Suppressor macrophage treated with lipopolysaccharide for 1 hour (primary cell): ENCODE measurements around the gene ZACN.
"Not testable (repeated sequence)": the region's sequence is repeated elsewhere in the genome, so short reads cannot be mapped to it uniquely, and the experiment has no call there.

Experiments used
- DNase-seq, 3 donors: peaks; one replicate each; pipeline ENCODE4 v3.0.0-alpha.2; 2020 to 2022

The ZACN gene

DNA sequence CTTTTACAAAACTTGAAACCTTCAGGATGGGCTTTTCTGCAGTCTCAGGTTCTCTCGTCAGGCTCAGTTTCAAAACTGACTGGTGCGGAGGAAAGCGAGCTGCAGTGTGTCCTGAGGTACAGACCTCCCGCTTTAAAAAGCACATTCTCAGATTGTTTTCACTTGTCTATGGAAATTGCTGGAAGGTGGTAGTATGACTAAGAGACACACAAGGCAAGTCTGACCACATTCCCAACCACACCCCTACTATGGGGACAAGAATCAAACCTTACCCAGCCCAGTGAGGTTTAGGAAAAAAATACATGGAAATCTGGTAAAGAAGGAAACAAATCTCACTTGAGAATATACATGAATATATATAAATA is 24.9 kb upstream of the ZACN start:
- no peak for DNase-seq

DNA sequence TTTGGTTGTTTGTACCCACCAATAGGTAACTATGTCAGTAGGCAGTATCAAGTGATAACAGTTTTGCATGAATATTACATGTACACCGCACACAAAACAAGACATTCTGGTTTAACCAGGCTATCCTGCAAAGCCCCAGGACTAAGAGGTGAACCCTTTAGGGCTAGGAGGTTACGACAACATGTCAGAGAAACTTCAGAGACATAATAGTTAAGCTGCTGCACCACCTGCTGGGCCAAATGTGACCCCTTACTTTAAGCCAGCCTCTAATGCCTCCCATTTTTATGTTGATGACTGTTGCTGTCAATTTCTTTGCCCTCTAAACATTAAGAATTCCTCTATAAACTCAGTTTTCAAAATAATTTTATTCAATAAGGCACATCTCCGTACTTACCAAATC is 22.1 kb upstream of the ZACN start:
- DNase-seq = no peak

DNA sequence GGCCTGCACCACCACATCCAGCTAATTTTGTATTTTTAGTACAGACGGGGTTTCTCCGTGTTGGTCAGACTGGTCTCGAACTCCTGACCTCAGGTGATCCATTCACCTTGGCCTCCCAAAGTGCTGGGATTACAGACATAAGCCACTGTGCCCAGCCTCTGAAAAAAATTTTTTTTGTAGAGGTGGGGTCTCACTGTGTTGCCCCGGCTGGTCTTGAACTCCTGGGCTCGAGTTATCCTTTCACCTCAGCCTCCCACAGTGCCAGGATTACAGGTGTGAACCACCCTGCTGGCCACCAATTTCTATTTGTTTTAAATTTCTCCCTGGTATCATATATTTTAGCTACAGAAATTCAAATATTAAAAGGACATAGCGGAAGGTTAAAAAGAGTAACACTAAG is 20.7 kb upstream of the ZACN start:
- DNase-seq = not testable (repeated sequence)

DNA sequence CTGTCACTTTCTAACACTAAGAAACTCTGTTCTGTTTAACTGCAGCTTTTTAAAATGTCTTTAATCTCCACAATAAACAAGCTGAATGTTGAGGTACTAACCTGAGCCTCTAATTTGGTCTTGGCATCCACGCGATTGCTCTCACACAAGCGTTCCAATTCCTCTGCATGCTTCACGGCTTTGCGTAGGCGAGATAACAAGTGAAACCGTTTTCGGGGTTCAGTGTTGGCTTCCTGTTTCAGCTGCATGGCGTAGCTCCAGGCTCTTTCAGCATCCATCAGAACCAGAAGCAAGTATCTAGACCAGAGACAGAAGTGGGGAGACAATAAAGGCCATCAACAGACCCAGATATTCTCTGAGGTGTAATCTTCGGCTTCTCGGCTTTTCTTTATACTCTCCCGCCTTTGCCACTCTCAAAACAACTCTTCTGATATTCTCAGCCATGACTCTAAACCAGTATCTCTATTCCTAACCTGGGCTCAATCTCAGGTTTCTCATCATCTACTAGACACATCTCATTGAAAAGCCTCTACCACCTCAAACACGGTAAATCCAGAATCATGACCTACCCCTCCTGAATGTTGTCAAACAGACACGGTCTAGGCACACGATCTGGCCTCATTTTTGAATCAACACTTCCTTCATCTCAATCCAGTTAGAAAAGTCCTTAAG is 15.0 kb upstream of the ZACN start:
- DNase-seq = no peak

DNA sequence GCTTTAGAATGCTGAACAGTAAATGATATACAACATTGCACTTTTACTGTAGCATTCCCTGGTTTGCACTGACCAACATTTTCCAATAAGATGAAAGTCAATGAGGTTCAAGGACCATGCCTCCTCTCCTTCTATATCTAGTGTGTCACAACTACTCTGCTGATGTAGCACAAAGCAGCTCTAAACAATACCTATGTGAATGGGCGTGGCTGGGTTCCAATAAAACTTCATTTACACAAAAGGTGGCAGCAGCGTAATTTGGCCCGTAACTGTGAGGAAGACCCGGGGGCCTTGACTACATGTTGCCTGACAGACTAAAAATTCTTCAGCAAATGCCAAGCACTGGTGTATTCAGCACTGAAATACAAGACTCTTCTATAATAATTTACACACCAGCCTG is 13.2 kb upstream of the ZACN start:
- DNase-seq = no peak

DNA sequence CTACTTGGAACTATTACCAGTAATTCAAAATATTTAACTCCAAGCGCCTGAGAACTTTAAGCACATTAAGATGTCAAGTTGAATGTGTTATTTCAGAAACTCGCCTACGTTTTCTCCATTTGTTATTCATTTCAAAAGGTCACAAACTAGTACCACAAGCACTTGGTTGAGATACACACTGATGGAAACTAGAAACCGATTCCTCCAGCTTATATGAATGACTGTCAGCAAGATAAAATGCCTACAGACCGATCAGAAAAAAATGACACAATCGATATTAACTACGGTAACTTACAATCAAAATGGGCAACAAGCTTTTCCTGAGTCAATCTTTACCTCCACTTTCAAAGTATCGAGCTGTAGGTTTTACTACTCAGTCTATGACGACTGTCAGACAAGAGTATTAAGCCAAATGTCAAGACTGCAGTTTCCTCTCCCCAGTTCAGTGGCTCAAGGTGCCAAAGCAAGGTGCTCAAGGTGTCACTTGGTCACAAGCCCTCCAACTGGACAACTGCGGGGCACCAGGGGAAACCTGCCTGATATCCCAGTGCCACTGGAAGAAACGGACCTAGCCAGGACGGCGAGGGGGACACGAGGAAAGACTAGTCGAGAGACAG is 7.3 kb upstream of the ZACN start:
- no peak for DNase-seq

DNA sequence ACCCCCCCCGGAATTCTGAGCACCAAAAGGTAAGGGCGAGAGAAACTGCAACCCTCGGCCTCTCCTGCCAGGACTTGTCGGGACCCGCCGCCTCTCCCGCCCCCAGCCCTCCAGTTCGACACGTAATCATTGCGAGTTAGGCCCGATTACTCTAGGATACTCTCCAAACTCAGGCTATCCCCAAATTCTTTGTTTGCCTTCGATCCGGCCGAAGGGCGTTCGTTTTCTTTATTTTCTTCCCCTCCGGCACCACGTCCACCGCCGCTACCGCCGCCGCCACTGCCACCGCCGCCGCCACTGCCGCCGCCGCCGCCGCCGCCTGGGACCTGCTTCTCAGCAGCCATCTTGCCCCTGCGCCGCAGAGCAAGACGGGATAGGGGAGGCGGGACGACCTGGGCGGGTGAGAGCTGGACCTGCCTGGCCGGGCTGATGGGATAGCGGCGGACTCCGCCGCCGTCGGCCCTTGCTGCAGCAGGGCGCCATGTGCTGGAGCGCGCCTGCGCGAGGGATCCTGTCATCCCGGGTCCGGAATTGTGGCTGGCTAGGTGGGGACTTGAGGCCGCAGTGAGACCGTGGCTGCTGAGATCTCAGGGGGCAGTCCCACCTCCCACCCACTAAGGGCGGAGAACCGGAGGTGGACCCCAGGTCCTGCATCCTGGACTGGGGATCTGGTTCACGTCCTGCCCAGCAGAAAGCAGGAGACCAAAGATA is 6.7 kb upstream of the ZACN start, which contains the start of gene SRP68:
Gene SRP68, minus strand, starts transcription at position 370 of the 711 bp plus-strand sequence. Its CDS starts 26 bp downstream, at position 344.
- peak; percentile 94 to 97 (median 95) for DNase-seq

DNA sequence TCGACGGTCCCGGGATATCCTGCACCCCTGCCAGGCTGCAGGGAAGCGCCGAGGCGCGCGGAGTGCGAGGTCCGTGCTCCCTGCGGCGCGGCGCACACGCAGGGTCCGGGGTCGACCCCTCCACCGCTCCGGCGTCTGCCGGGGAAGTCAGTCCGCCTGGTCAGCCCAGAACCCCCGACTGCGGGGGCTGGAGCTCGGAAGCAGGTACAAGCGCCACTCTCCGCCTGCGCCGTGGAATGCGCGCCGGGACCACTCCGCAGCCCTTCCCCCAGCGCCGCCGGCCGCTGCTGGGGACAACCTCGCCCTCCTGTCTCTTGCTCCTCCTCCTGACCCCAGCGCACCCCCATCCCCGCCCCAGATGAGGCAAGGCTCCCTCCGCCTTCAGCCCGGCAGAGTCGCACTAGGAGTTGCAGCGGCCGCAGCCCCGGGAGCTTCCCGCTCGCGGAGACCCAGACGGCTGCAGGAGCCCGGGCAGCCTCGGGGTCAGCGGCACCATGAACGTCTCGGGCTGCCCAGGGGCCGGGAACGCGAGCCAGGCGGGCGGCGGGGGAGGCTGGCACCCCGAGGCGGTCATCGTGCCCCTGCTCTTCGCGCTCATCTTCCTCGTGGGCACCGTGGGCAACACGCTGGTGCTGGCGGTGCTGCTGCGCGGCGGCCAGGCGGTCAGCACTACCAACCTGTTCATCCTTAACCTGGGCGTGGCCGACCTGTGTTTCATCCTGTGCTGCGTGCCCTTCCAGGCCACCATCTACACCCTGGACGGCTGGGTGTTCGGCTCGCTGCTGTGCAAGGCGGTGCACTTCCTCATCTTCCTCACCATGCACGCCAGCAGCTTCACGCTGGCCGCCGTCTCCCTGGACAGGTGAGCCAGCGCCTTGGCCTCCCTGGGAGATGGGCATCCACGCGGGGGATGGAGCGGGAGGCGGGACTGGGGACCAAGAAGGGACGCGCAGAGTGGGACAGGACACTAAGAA is 4.3 kb upstream of the ZACN start, which contains the start of gene GALR2:
Gene GALR2, plus strand, starts transcription at position 392 of the 974 bp plus-strand sequence. Its CDS starts 103 bp downstream, at position 495.
- DNase-seq = peak in 1 of 3 donors; percentile 43

DNA sequence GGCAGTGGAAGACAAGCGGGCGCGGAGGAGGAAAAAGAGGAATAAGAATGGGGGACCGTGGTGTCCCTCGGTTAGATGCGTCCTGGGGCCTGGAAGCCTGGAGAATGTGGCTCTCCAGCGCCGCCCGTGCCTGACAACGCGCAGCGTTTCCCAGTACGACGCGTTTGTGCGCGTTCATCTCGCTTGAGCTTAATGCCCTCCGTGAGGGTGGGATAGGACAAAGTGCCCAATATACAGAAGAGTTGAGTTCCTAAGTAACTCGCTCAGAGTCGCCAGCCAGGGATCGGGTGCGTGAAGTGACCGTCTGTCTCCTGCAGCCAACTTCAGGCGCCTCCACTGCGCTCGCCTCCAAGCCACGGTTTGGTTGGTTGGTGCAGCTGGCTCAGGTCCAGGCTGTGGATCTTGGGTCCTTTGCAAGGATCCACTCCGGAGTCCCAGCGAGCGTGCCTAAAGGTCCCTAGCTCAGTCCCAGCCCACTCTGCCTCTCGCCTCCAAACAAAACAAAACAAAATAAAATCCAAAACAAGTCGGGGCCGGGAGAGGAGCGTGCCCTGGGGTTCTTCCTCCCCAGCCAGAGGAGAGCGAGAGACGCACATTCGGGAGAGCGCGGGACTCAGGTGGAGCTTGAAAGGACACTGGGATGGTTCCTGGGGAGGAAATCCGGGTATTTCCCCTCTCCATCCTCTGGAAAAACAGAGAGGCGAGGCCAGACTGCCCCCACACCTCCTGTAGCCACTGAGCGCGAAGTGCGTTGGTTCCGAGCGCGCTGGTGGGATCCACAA is 3.4 kb upstream of the ZACN start:
- peak; percentile 44 to 68 (median 57) for DNase-seq

DNA sequence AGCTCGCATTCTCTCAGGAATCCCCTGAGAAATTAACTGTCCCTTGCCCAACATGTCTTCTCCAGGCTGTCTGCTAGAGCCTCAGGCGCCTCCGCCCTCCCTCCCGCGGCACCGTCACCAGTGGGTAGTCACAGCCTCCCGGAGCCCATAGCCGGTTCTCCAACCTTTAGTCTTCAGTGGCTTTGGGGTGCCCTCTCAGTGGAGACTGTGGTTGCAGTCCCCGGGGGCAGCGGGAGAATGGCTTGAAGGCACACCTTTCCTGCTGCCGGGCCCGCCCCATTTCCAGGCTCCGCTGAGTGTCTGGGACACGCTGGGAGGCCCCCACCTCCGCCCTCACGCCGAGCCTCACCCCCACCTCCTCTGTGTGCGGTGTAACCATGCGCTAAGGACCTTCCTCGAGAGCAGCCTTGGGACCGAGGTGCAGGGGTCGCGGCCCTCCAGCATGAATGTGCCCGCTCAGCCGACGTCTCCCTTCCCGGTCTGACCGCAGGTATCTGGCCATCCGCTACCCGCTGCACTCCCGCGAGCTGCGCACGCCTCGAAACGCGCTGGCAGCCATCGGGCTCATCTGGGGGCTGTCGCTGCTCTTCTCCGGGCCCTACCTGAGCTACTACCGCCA is 2.7 kb upstream of the ZACN start:
- DNase-seq = no peak

DNA sequence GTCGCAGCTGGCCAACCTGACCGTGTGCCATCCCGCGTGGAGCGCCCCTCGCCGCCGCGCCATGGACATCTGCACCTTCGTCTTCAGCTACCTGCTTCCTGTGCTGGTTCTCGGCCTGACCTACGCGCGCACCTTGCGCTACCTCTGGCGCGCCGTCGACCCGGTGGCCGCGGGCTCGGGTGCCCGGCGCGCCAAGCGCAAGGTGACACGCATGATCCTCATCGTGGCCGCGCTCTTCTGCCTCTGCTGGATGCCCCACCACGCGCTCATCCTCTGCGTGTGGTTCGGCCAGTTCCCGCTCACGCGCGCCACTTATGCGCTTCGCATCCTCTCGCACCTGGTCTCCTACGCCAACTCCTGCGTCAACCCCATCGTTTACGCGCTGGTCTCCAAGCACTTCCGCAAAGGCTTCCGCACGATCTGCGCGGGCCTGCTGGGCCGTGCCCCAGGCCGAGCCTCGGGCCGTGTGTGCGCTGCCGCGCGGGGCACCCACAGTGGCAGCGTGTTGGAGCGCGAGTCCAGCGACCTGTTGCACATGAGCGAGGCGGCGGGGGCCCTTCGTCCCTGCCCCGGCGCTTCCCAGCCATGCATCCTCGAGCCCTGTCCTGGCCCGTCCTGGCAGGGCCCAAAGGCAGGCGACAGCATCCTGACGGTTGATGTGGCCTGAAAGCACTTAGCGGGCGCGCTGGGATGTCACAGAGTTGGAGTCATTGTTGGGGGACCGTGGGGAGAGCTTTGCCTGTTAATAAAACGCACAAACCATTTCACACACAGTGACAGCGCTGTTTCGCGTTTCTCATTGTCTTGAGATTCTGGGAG is 2.0 kb upstream of the ZACN start:
- DNase-seq = peak; percentile 37 to 54 (median 37)

DNA sequence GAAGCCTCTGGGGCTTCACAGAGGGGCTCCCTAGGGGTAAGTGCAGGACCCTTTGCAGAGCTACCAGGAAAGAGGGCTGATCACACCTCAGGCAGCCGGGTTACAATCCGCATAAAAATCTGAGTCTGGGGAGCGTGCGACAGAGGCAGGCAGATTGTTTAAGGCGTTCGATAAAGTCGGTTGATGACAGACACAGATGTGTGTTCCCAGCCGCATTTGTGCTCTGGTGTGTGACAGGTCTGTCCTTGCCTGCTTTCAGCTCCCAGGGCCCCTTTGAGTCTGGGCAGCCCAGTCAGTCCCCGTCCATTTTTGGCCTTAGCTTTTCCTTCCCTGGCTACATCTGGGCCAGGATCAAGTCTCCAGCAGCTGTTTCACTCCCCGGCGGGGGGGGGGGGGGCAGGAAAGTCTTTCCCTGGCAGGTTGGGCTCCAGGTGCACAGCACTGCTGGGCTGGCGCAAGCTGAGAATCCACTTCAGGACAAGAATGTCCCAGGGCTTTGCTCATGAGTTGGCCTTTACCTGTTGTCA is 1.3 kb upstream of the ZACN start:
- no peak for DNase-seq

DNA sequence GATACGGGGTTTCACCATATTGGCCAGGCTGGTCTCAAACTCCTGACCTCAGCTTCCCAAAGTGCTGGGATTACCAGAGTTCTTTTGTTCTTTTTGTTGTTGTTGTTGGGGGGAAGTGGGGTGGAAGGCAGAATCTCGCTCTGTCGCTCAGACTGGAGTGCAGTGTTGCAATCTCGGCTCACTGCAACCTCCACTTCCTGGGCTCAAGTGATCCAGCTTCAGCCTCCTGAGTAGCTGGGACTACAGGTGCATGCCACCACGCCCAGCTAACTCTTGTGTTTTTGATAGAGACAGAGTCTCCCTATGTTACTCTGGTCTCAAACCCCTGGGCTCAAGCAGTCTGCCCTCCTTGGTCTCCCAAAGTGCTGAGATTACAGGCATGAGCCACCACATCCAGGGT is 612 bp upstream of the ZACN start:
- not testable (repeated sequence) for DNase-seq

DNA sequence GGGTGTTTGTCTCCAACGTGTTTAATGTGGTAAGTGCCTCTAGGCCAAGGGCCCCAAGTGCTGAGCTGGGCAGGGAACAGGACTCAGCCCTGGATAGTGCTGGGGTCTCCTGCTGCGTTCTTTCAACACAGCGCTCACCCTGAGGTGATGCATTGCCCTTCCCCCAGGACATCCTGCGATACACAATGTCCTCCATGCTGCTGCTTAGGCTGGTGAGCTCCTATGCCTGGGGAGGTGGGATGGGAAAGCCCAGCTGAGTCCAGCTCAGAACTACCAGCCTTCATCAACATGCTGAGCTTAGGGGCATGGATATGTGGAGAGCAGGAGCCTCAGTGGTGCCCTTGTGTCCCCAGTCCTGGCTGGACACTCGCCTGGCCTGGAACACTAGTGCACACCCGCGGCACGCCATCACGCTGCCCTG is 563 bp downstream of the ZACN start:
- DNase-seq = no peak

DNA sequence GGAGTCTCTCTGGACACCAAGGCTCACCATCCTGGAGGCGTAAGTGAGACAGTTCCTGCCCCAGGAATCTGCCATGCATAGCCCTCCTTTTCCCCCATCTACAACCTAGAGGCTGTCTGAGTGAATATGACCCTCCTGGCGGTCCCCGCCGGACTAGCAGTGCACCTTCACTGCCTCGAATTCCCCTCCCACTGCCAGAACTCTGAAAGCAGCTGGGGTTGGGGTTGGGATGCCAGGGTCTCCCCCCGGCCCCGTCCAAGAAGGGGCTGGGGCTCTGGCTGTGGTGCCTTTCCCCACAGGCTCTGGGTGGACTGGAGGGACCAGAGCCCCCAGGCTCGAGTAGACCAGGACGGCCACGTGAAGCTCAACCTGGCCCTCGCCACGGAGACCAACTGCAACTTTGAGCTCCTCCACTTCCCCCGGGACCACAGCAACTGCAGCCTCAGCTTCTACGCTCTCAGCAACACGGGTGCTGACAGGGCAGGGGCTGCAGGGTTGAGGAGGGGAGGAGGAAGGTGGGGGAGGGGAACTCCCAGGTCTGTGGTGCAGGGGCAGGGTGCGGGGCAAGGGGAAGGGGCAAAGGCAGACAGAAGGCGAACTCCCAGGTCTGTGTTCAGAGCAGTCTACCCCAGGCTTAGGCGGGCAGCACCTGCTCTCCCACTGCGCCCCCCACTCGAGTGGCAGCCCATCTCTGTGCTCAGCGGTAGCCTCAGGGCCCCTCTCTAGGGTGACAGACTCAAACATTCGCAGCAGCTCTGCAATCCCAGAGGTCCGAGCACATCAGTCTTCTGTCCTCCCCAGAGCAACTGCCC is 1.2 kb downstream of the ZACN start:
- DNase-seq = no peak

DNA sequence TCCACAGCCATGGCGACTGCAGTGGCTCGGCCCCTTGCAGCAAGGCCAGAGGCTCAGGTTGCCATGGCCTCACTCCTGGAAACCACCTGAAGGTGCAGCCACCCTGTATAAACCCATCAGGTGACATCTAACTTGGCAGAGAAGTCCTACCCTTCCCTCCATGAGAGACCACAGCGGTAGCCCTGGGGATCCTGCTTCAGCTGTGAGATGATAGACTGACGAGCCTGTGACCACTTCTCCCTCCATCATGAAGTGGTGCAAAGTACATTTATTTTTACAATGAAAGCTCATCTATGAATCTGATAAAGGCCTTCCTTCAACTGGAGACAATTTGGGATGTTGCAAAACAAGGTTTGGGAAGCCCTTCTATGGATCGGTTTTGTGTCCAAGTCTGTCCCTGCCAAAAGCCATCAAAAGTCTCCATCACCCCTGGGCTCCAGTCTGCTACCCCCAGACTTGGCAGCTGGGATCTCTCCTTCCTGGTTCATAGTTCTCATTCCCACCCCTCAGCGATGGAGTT is 1.8 kb downstream of the ZACN start:
- DNase-seq = no peak

DNA sequence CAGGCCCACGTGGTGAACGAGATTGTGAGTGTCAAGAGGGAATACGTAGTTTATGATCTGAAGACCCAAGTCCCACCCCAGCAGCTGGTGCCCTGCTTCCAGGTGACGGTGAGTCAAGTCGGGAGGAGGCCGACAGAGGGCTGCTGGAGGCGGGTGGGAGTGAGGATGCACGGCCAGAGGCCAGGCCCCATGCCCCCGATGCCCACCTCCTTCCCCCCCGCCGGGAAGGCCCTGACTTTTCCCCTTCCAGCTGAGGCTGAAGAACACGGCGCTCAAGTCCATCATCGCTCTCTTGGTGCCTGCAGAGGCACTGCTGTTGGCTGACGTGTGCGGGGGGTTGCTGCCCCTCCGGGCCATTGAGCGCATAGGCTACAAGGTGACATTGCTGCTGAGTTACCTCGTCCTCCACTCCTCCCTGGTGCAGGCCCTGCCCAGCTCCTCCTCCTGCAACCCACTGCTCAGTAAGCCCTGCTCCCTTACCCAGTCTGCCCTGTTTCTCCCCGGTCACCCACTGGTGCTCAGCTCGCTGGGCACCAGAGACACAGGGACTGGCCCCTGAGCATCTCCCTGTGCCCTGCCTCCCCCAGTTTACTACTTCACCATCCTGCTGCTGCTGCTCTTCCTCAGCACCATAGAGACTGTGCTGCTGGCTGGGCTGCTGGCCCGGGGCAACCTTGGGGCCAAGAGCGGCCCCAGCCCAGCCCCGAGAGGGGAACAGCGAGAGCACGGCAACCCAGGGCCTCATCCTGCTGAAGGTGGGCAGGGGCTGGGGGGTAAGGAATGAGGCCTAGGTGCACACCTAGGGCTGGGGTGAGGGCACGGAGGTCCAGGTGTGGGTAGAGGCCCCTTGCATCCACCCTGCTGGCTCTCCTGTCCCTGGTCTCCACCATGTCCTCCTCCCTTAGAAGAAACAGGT is 2.6 kb downstream of the ZACN start:
- DNase-seq = no peak
